Endodermal cell (in vitro differentiated cells): ENCODE measurements around the gene BRAP. TPM values are rescaled to one million over a fixed set of nuclear protein-coding genes. Genes with fewer than 3 reads are reported as not detected.
"Not testable (repeated sequence)": the region's sequence is repeated elsewhere in the genome, so short reads cannot be mapped to it uniquely, and the experiment has no call there.

Experiments
- DNase-seq: peaks from one replicate; pipeline ENCODE4 v3.0.0-alpha.2; 2017
- H3K27ac ChIP-seq: 2 replicates; pipeline ENCODE4 v1.5.1; 2013; ENCODE audit warnings: mild to moderate bottlenecking, low read depth, low read length, moderate library complexity
- H3K27me3 ChIP-seq: 2 replicates; pipeline ENCODE4 v1.6.1; 2013; ENCODE audit warnings: mild to moderate bottlenecking, low read length, moderate library complexity; ENCODE audit not compliant: insufficient read depth, control insufficient read depth, poor library complexity, severe bottlenecking
- H3K36me3 ChIP-seq: 2 replicates; pipeline ENCODE4 v1.7.0; 2013; ENCODE audit warnings: mild to moderate bottlenecking, low read length, moderate library complexity; ENCODE audit not compliant: control insufficient read depth, insufficient read depth
- H3K4me1 ChIP-seq: one replicate; pipeline ENCODE4 v1.7.0; 2013; ENCODE audit warnings: low read length; ENCODE audit not compliant: control insufficient read depth, insufficient read depth
- H3K4me3 ChIP-seq: 2 replicates; pipeline ENCODE4 v1.5.1; 2013; ENCODE audit warnings: mild to moderate bottlenecking, low read length, moderate library complexity
- H3K9ac ChIP-seq: 2 replicates; pipeline ENCODE4 v1.6.1; 2013; ENCODE audit warnings: mild to moderate bottlenecking, low read length, moderate library complexity; ENCODE audit not compliant: poor library complexity, severe bottlenecking; ENCODE audit errors: extremely low read depth
- H3K9me3 ChIP-seq: 2 replicates; pipeline ENCODE4 v1.6.1; 2013; ENCODE audit warnings: mild to moderate bottlenecking, low read length, moderate library complexity; ENCODE audit not compliant: control insufficient read depth
- H3K27ac Mint-ChIP-seq: 2 replicates; pipeline ENCODE4 v1.8.0; 2020; ENCODE audit warnings: mixed read lengths
- H3K27me3 Mint-ChIP-seq: 2 replicates; pipeline ENCODE4 v1.8.0; 2021; ENCODE audit warnings: mild to moderate bottlenecking, mixed read lengths; ENCODE audit not compliant: insufficient read depth
- H3K36me3 Mint-ChIP-seq: 2 replicates; pipeline ENCODE4 v1.8.0; 2020; ENCODE audit warnings: low read depth, mixed read lengths
- H3K4me1 Mint-ChIP-seq: 2 replicates; pipeline ENCODE4 v1.8.0; 2020; ENCODE audit warnings: mixed read lengths
- H3K4me3 Mint-ChIP-seq: 2 replicates; pipeline ENCODE4 v1.8.0; 2020; ENCODE audit warnings: mild to moderate bottlenecking, moderate library complexity, mixed read lengths
- H3K9me3 Mint-ChIP-seq: 2 replicates; pipeline ENCODE4 v1.8.0; 2020; ENCODE audit warnings: mild to moderate bottlenecking, mixed read lengths
- WGBS, 2 experiments: methylation state at CpG; one replicate each; pipeline versions ENCODE4 v1.1.5 to v1.1.7; 2013; ENCODE audit warnings: missing lambda C conversion rate in 2 of 2, mixed read lengths in 1 of 2; ENCODE audit not compliant: insufficient coverage in 1 of 2, insufficient read length in 1 of 2; 5-methylcytosine and 5-hydroxymethylcytosine counted together
- total RNA-seq, 2 donors: library from RNA; stranded (reverse); fragmentation: NEBNext Ultra II Directional in 1 of 2; extraction: Animal tissue kit (Norgen Biotek cat#: 25700) in 1 of 2; gene quantifications; 2 replicates in 1 of 2; 3 replicates in 1 of 2; pipeline ENCODE4 v1.2.1, GENCODE V29; 2021
- TF ChIP-seq, protein P1 (sequence below): fragments of 200-600 bp; sonication (generic); conservative IDR thresholded peaks from 2 replicates; pipeline ENCODE4 v1.5.0; 2021; ENCODE audit warnings: antibody characterized with exemption, mild to moderate bottlenecking

The BRAP gene
- total RNA-seq, 2 donors from 2014 or later: 23.6 to 24.5 TPM

DNA sequence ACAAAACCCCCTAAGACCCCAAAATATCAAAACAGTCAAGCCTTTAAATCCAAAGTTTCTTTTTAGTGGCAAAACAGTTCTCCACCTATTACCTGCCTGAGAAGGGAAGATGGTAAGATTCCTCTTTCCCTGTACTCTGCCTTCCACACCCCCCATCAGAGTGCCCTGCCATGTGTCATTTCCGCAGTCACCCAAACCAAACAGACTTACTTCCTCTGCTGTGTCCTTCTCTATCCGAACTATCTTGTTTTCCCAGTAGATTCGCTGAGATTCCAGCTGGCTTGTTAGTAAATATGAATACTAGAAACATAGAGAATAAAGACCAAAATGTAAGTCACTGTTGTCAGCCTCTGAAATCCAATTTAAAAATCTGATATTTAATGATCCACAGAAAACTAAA lies 30.4 kb downstream of the BRAP start:
- Mint-ChIP-seq H3K36me3 (peaks cover 60% of the 10 kb centered on the region), H3K27ac (no peak overlapping the region), H3K4me3 (no peak overlapping the region)

GRCh38 chr12:111653596-111653995 lies 32.2 kb downstream of the BRAP start:
- H3K4me1 Mint-ChIP-seq: no peaks in the 10 kb centered on the region
- Histone ChIP-seq H3K4me1 (no peaks in the 10 kb centered on the region), H3K4me3 (no peak overlapping the region), H3K9me3 (no peaks in the 10 kb centered on the region), H3K36me3 (peaks cover 64% of the 10 kb centered on the region), H3K27me3 (no peaks in the 10 kb centered on the region), H3K9ac (no peak overlapping the region), H3K27ac (no peak overlapping the region)
- H3K27me3 Mint-ChIP-seq: no peaks in the 10 kb centered on the region
- peaks cover 58% of the 10 kb centered on the region for H3K36me3 Mint-ChIP-seq
- no peaks in the 10 kb centered on the region for H3K9me3 Mint-ChIP-seq
- 93 to 97% methylated on average over 6 of the region's 6 CpGs for WGBS, 2 experiments
- no peak for DNase-seq
- TF ChIP-seq, protein P1, sequence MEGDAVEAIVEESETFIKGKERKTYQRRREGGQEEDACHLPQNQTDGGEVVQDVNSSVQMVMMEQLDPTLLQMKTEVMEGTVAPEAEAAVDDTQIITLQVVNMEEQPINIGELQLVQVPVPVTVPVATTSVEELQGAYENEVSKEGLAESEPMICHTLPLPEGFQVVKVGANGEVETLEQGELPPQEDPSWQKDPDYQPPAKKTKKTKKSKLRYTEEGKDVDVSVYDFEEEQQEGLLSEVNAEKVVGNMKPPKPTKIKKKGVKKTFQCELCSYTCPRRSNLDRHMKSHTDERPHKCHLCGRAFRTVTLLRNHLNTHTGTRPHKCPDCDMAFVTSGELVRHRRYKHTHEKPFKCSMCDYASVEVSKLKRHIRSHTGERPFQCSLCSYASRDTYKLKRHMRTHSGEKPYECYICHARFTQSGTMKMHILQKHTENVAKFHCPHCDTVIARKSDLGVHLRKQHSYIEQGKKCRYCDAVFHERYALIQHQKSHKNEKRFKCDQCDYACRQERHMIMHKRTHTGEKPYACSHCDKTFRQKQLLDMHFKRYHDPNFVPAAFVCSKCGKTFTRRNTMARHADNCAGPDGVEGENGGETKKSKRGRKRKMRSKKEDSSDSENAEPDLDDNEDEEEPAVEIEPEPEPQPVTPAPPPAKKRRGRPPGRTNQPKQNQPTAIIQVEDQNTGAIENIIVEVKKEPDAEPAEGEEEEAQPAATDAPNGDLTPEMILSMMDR: no peak
- no peak overlapping the region for H3K4me3 Mint-ChIP-seq
- H3K27ac Mint-ChIP-seq: no peak overlapping the region

More for the DNA sequence above, 30.4 kb downstream of the BRAP start:
- H3K9me3 Mint-ChIP-seq: no peaks in the 10 kb centered on the region
- WGBS, 2 experiments: 100% methylated on average over 1 of the region's 3 CpGs; no CpG with 5 or more reads in 1 of the 2 experiments
- Histone ChIP-seq H3K4me3 (no peak overlapping the region), H3K36me3 (peaks cover 68% of the 10 kb centered on the region), H3K9me3 (no peaks in the 10 kb centered on the region), H3K27ac (no peak overlapping the region), H3K4me1 (no peaks in the 10 kb centered on the region), H3K27me3 (no peaks in the 10 kb centered on the region), H3K9ac (no peak overlapping the region)
- no peaks in the 10 kb centered on the region for H3K4me1 Mint-ChIP-seq
- H3K27me3 Mint-ChIP-seq: no peaks in the 10 kb centered on the region
- TF ChIP-seq, protein P1: no peak
- DNase-seq: no peak

DNA sequence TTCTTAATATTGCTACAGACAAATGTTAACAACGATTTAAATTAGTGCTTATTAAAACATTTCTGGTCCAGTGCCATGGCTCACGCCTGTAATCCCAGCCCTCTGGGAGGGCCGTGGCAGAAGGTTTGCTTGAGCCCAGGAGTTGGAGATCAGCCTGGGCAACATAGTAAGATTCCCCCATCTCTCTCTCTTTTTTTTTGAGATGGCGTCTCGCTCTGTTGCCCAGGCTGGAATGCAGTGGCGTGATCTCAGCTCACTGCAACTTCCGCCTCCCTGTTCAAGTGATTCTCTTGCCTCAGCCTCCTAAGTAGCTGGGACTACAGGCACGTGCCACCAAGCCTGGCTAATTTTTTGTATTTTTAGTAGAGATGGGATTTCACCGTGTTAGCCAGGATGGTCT lies 33.2 kb downstream of the BRAP start:
- H3K36me3 Mint-ChIP-seq: peaks cover 51% of the 10 kb centered on the region
- DNase-seq, H3K27ac Mint-ChIP-seq, H3K4me1 Mint-ChIP-seq, H3K4me3 Mint-ChIP-seq, H3K9me3 ChIP-seq, H3K9ac ChIP-seq, H3K4me3 ChIP-seq, H3K27me3 ChIP-seq, H3K27ac ChIP-seq, H3K9me3 Mint-ChIP-seq, H3K4me1 ChIP-seq, H3K27me3 Mint-ChIP-seq: not testable (repeated sequence)
- 96 to 97% methylated on average over 9 of the region's 9 CpGs for WGBS, 2 experiments
- H3K36me3 ChIP-seq: peaks cover 60% of the 10 kb centered on the region

DNA sequence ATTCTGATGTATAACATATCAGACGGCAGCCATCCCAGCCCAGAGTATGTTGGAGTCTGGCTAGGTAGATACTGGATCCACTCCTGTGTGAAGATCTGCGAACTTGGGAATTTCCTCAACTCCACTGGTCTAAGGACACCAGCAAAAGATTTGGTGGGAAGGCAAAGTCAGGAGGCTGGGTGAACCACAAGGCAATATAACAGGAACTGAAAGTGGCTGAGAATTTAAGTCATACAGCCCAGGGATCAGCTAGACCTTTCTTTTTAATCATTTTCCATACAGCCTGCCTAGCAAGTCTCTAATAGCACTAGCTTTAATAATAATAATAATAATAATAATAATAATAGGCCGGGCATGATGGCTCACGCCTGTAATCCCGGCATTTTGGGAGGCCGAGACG lies 34.8 kb downstream of the BRAP start:
- no peak overlapping the region for H3K9ac ChIP-seq
- no peaks in the 10 kb centered on the region for H3K27me3 ChIP-seq
- Mint-ChIP-seq H3K4me3 (no peak overlapping the region), H3K27ac (no peak overlapping the region), H3K9me3 (no peaks in the 10 kb centered on the region), H3K27me3 (no peaks in the 10 kb centered on the region), H3K36me3 (peaks cover 58% of the 10 kb centered on the region), H3K4me1 (no peaks in the 10 kb centered on the region)
- no peak overlapping the region for H3K4me3 ChIP-seq
- WGBS, 2 experiments: 89 to 97% methylated on average over 4 to 7 of the region's 7 CpGs
- no peaks in the 10 kb centered on the region for H3K9me3 ChIP-seq
- peaks cover 66% of the 10 kb centered on the region for H3K36me3 ChIP-seq
- no peak for DNase-seq
- TF ChIP-seq, protein P1: no peak
- H3K4me1 ChIP-seq: no peaks in the 10 kb centered on the region
- H3K27ac ChIP-seq: no peak overlapping the region
